Subcutaneous adipose tissue (tissue), 4 donors: ENCODE measurements around the gene DCTN4. TPM values are rescaled to one million over a fixed set of nuclear protein-coding genes. Genes with fewer than 3 reads are reported as not detected.

Source experiments
- total RNA-seq, 4 donors: library from RNA; depleted of rRNA; stranded (reverse); fragments of >200 nt; gene quantifications; one replicate each; pipeline ENCODE4 v1.1.0, GENCODE V29; 2016
- TF ChIP-seq, protein P1 (sequence below): fragments of 450-650 bp; IDR thresholded peaks from one replicate; pipeline ENCODE4 v1.5.1; 2016; ENCODE audit warnings: low read depth, mild to moderate bottlenecking, control low read depth, antibody characterized with exemption, moderate library complexity

Gene DCTN4
- total RNA-seq, 4 donors from 2014 or later, result 57.3 to 93.9 (median 76.5) TPM

GRCh38 chr5:150777685-150778084, 18.9 kb upstream of the DCTN4 start:
- TF ChIP-seq, protein P1, sequence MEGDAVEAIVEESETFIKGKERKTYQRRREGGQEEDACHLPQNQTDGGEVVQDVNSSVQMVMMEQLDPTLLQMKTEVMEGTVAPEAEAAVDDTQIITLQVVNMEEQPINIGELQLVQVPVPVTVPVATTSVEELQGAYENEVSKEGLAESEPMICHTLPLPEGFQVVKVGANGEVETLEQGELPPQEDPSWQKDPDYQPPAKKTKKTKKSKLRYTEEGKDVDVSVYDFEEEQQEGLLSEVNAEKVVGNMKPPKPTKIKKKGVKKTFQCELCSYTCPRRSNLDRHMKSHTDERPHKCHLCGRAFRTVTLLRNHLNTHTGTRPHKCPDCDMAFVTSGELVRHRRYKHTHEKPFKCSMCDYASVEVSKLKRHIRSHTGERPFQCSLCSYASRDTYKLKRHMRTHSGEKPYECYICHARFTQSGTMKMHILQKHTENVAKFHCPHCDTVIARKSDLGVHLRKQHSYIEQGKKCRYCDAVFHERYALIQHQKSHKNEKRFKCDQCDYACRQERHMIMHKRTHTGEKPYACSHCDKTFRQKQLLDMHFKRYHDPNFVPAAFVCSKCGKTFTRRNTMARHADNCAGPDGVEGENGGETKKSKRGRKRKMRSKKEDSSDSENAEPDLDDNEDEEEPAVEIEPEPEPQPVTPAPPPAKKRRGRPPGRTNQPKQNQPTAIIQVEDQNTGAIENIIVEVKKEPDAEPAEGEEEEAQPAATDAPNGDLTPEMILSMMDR, result no peak

DNA sequence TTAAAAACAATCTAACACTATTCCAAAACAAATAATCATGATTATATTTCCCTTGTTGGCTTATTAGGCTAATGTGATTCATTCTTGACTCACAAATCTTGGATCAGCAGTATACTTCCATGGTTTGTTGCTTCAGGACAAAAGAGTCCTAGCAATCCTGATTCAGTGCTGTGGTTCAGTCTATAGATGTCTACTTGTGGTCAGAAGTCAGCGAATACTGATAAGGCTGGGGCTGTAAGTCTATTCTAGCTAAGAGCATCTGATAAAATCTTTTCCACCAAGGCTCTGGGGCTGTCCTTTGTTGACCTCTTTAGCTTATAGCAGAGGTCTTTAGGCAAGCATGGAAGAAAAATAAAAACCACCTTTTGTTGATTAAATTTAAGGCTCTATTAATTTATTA, 15.3 kb upstream of the DCTN4 start:
- TF ChIP-seq, protein P1, result no peak

DNA sequence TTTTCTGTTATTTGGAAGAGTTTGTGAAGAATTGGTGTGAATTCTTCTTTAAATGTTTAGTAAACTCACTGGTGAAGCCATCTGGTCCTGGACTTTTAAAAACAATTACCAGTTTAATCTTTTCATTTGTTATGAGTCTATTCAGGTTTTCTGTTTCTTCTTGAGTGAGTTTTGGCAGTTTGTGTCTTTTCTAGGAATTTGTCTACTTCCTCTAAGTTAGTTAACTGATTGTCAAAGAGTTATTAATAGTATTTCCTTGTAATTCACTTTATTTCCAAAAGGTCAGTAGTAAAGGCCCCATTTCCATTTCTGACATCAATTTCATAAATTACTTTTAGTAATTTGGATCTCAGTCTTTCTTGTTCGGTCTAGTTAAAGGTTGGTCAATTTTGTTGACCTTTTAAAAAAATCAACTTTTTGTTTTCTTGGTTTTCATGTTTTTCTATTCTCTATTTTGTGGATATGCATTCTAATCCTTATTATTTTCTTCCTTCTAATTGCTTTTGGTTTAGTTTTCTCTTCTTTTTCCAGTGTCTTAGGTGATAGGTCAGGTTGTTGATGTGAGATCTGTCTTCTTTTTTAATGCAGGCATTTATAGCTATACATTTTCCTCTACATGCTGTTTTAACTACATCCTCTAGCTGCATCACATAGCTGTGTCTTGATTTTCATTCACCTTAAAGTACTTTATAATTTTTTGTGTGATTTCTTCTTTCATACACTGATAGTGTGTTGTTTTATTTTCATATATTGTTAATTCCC, 12.4 kb upstream of the DCTN4 start:
- TF ChIP-seq, protein P1, result no peak

DNA sequence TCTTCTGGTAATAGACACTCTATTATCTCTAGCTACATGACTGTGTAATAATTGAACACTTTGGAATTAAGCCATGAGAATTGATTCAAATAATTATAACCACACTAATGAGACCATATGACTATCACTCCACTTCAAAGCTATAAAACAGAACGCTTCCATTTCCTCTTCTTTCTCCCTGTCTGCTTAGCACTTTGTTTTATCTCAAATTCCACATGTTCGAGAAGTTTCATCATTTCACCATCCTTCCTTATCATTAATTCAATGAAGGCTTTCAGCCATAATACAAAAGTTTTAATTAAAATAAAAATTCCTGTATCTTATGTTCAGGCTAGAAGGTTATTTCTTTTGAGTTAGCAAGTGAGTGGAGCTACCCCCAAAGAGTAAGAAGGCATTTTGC, 7.4 kb upstream of the DCTN4 start:
- TF ChIP-seq, protein P1, result no peak

GRCh38 chr5:150765799-150766169, 7.0 kb upstream of the DCTN4 start:
- TF ChIP-seq, protein P1, result no peak

DNA sequence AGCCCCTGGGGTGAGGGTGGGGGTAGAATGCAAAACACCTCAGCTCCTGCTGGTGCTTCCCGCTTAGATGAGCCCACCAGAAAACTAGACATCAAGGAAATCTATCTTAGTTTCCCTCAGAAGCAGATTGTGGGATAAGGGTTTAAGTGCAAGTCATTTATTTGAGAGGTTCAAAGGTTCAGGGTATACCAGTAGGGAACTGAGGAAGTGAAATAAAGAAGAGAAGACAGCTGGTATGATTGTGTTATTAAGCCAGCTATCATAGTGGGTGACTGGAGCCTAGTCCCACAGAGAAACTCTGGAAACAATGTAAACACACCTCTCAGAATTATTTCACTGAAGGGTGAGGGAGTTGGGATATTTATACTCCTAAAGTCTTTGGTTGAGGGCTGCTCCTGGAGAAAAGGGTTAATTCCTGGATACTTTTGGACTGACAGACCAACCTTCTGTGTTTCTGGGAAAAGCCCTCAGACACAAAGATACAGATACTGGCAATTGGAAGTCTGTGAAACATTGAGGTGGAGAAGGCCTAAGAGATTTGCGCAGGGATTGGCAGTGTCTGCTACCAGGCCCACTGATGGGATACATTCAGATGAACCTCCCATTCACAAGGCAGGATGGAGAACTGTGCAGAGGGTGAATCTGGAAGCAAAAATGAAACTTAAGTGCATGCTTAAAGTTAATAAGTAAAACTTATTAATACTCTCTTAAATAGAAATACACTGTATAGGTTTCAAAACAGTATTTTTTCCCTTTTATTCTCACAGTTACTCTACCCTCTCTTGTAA, 6.4 kb upstream of the DCTN4 start:
- TF ChIP-seq, protein P1, result no peak

- TF ChIP-seq, protein P1, result no peak
These were observed 5.7 kb upstream of the DCTN4 start for GRCh38 chr5:150764530-150764929.
